NCI-H510A treated with DMSO at 0.1 percent for 48 hours (cell line): ENCODE data around the gene XRRA1.
A peak's percentile ranks its signal among the peaks of the same experiment; 100 is the strongest.

Experiments used
- DNase-seq: peaks from one replicate; lab custom pipeline; 2025; lab: John Stamatoyannopoulos, UW

XRRA1 gene

DNA sequence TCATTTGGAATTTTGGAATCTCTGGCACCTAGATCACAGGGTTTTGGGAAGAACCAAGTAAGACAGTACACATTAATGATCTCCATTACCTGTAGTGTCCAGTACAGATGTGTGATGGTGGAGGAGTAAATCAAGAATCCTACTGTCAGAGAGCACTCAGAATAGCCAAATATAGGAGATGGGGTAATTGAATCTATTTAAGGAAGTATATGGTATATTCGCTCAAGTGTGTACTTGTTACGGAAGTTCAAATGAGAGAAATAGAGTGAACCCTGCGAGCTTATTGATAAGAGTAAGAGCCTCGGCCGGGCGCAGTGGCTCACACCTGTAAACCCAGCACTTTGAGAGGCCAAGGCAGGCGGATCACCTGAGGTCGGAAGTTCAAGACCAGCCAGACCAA, 2.3 kb upstream of the XRRA1 start:
- DNase-seq: no peak

DNA sequence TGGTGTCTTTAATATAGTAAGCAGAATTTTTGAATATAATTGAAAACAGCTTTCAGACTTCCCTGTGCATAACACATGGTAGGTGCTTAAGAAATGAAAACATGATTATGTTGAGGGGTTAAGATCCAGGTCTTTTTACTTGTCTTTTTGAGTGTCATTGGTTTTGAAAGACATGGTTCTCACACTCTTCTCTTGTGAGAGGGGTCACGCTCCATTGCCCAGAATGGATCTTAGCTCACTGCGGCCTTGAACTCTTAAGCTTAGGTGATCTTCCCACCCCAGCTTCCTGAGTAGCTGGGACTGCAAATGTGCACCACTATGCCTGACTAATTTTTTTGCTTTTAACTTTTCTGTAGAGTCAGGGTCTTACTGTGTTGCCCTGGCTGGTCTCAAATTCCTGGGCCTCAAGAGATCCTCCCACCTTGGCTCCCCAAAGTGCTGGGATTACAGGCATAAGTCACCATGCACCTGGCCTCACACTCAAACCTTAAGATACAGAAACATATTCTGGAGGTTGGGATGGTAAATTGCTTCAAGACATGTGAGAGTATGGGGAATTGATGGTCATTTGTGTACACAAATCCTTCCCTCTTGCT, 1.6 kb upstream of the XRRA1 start:
- no peak for DNase-seq

DNA sequence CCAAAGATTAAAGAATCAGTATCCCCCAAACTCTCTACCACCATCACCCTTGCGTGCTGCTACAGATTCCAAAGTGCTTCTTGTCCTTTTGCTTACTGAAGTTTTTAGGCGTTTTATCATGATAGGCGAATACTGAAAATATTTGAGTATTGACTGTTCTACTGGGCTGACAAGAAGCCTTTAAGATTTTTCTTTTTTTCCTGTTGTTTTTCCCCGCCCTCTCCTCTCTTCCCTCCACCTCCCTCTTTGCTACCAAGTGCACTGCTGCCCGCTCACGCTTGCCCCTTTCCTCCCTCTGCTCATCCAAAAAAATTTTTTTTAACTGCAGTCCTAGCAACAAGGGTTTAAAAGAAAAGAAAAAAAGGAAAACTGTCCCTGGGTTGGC, 854 bp upstream of the XRRA1 start:
- no peak for DNase-seq

DNA sequence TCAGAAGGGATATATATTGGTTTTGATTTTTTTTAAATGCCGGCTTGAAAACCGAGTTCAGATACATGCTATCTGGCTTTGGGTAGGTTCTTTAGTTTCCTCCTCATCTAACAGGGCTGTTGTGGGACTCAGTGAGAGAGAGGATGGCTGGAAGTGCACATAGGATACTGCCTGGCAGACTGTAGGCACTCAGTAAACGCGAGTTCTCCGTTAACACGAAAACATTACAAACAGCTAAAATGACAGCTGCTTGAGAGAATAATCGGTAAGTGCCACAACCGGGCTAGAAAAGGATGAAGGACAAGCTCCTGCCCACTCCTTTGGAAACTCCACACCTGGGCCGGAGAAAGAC, 369 bp downstream of the XRRA1 start:
- DNase-seq: peak; percentile 54

DNA sequence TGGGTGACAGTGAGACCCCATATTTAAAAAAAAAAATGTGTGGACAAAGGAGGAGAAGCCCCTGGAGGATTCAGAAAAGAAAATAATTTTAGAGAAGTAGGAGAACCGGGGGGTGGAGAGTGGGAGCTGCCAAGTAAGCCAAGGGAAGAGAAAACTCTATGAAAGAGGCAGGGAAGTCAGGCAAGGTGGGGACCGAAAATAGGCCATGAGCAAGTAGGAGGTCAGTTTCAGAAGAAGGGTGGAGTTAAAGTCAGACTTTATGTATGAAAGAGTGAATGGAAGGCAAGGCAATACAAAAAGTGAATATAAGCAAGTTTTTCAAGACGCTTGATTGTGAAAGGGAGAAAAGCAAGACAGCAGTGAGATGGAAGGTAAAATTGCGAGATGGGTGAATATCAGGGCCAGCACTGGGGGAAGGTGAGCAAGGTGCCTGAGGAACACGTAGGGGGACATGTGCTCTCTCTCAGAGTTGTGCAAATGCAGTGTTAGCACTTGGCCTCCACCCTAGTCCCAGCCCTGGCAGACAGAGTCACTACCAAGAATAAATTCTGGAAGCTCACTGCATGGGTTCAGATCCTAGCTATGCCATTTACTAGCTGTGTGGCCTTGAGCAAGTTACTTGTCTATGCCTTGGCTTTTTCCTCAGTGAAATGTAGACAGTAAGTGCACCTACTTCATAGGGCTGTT, 6.7 kb downstream of the XRRA1 start:
- DNase-seq: no peak

DNA sequence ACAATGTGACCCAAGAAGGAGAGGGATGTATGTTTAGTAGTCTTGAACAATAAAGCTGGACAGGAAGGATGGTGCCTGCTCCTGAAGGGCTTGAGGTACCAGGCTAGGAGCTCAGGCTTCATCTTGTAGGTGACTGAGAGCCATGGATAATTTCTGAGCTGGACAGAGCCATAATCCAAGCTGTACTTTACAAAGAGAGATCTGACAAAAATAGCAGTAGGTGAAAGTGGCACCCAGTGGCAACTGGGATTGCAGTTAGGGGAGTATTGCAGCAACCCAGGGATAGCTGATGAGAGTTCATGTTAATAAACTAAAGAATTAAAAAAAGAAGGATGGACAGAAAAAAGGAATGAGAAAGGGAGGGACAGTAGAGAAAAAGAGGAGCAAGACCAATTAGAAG, 7.4 kb downstream of the XRRA1 start:
- no peak for DNase-seq

DNA sequence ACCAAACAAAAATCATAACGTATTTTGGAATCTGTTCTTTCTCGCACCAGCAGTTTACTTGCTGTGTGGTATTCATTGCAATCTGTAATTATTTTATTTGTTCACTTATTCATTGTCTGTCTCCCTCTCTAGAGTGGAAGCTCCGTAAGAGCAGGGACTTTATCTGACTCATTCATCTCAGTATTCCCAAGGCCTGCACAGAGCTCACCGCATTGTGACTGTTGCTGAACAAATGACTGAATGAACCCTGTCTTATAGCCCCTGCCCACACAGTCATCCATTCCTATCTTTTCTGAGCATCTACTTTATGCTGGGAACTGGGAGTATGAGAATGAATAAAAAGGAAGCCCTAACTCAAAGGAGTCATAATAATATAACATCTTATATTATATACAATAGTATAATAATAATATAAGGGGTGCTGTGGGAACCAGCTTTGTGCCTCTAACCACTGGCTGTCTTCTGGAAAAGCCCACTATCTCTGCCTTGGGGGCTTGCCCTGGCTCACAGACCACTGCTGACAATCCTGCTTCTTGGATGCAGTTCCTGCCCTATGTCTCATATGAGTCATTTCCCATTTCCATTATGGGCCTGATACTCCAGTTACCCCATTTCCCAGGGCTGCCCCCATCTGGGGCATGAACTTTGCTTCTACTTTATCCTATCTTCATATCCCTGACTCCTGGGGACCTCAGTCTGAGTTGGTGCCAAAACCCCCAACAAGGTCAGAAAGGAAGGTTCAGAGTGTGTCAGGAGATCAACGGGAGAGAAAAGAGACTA, 11.0 kb downstream of the XRRA1 start:
- DNase-seq: no peak

DNA sequence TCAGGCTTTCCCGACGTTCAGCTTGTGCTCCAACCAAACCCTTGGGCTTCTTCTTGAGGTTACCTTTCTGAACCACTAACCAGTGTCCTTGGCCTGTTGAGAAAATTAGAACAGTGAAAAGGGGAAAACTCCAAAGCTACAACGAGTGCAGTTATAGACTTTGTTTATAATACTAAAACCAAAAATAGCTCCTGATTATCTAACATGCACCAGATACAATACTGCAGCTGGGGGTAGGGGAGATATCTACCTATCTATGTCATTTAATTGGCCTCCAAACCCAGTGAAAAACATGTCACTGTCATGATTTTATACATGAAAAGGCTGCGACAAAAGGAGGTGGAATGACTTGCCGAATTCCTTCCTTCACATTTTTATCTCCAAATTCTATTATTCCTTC, 11.9 kb downstream of the XRRA1 start:
- DNase-seq: no peak

DNA sequence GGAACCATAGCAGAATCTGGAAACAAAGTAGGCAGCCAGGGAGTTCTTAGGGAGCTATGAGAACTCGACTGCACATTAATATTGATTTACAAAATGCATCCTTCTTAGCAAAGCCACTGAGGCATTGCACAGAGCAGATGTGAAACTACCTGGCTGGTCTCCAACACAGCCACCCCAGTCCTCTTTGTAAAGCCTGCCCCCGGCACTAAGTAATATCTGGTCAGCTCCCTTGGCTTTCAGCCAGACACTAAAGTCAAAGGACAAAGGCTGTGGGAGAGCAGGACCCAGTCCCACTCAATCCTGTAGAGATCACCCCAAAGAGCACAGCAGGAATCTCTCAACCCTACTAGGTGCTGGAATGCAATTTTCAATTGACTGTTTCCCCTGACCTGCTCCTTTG, 12.8 kb downstream of the XRRA1 start:
- no peak for DNase-seq

DNA sequence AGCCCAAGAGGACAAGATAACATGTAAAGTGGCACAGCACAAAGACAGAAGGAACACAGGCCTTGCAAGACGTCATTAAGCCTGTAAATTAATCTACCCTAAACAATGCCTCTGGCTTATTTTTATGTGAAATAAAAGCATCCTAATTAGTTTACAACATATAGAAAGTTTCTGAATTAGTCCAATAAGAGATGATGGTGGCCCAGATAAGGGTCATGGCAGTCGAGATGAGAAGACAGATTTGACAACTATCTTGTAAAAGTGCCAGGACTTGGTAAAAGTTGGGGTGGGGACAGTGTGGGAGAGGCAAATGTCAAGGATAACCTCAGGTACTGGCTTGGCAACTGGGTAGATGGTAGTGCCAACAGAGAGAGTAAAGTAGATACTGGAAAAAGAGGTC, 13.6 kb downstream of the XRRA1 start:
- no peak for DNase-seq

DNA sequence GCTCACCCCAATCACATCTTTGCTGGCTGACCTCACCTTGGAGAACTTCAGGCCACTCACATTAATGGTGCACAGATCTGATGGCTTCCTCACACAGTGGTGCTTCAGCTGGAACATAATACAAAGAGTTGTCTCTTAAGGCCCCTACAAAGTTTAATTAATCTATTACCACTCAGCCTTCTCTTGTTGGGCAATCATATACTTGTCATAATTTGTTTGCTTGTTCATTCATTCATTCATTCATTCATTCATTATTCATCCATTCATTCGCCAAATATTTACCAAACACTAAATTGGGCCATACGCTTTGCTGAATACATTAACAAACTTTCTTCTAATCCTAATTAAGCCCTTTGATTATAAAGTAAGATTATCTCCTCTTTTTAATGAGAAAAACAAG, 15.1 kb downstream of the XRRA1 start:
- no peak for DNase-seq

DNA sequence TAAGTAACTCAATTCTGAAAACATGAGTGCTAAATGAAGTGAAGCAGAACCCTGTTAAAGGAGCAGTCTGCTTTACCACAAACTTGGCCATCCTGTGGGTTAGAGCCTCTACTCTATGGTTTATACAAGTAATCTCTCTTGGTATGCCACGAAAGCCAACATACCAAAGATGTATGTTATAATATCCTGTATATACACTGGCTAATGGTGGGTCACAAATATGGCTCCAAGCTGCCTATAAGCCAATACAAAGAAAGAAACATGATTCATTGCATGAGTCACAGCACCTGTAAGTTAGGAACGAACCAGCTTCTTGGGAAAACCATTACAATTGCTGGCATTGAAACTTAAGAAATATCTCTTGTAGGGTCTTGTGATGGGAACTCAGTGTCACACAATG, 16.1 kb downstream of the XRRA1 start:
- no peak for DNase-seq

DNA sequence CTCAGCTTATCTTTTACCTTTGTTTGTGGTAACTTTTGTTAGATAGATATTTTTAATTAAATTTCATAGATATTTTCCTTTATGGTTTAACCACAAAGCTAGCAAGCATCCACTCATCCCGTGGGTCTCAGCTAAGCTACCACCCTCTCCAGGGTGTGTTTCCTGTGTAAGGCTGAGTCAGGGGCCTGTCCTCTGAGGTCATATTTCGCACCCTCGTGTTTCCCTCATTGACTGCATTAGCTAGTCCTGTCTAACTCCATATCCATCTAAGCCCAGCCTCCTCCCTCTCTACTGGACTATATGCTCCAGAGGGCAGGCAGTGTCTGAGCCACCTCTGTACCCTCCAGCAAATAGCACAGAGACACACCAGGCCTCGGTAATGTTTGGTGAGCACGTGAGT, 16.7 kb downstream of the XRRA1 start:
- DNase-seq: no peak

DNA sequence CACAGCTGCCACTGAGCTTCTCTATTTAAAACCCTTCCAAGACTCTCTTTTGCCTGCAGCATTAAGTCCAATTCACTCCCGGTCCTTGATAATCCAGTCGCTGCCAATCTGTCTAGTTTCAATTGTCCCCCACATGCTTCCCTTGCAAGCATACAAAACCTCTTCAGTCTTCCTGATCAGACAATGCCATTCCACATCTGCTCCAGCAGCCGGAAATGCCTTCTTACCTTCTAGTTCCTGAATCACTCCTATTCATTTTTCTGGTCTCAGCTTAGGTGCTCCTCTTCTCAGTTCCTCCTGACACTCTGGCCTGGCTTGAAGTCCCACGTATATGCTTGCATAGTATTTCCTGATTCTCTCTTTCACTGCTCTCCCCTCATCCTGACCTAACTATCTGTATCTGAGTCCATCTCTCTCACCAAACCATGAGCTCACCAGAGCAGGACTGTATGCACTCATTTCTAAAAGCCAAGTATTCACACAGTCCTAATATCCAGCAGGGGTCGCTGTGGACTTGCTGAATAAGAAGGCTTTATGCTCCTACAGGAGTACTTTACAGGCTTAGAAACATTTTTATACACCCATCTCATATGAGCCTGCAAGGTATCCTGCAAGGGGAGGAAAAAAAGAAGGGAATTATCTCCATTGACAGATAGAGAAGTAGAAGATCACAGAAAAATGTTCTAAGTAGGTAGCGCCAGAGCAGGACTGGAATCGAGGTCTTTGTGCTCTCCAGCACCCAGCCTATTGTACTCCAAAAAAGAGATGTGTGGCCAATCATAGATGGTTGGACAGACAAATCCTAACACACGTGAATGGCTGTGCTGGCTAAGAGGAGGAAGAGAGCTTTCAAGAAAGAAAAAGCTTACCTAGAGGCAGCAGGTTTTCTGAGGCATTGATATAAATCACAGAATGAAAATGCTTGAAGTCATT, 19.2 kb downstream of the XRRA1 start:
- peak; percentile 90 for DNase-seq

DNA sequence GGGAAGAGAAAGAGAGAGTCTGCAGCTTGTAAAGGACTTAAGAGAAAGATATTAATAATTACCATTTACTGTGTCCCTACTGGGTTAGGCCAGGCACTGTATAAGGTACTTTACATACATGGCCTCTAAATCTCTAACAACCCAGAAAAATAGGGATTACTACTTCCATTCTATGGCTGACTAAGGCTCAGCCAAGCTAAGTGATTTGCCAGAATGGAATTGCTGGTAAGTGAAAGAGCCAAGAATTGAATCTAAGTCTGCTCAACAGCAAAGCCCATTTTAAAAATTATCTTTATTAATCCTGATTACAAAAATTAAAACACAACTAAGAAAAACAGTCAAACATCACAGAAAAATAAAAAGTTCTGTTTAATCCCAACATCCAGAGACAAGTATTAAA, 21.4 kb downstream of the XRRA1 start:
- DNase-seq: no peak

DNA sequence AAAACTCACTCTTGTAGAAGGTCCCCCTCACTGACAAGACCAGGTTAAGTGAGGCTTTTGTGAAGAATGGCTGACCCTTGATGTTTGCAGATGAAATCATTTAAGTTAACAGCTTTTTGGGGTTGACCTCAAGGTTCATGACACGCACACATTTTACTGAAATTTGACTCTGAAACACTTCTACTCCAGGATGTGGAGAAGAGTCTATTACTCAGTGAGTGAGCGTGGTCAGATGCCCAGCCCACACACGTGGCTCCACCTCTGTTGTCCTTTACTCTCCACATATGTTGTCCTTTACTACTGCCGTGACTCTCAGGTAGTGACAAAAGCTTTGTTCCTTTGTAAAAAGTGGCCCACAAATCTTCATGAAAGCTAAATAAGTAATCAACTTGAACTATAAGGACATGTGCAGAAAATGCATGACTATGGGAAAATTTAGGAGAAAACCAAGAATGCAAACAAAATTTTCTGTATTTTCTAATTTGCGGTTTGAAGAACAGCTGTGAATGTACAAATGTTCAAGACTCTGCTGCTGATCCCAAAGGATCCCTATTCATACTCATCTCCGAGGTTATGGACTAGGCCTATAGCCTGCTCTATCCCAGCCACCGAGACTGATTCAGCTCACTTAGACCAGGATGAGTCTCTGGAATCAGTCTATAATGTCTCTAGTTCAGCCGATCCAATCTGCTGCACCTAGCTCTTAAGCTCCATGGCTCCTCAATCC, 22.4 kb downstream of the XRRA1 start:
- DNase-seq: no peak

DNA sequence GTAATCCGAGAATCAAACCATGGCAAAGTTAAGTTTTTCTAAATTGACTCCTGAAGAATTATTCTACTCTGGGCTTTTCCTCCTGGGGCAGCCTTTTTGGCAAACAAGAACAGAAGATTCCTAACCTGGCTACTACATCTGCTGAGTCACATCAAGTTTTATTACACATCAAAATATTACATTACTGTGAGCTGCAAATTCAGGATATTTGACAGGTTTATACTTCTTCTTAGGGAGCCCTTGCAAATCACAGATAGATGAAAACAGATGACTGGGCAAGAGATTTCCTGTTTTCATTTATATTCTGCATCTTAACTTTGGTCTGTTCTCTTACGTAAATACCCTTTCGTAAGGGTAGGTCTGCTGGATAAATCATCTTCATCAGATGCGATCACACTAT, 23.6 kb downstream of the XRRA1 start:
- no peak for DNase-seq

DNA sequence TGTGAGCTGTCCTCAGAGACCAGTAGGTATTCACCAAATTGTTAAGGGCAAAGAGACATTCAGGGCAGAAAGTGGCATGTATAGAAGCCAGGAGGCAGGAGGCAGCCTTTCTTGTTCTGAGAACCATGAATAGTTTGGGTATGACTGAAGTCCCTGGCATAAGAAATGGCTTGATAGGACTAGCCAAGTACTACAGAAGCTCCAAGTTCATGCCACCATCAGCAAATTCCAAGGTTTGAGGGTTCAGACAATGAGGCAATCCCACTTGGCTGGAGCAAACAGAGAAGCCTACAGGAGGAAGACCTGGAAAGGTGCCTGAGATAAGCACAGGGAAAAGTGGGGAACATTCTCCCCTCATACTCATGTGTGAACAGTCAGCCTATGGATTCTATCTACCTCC, 25.8 kb downstream of the XRRA1 start:
- DNase-seq: no peak

DNA sequence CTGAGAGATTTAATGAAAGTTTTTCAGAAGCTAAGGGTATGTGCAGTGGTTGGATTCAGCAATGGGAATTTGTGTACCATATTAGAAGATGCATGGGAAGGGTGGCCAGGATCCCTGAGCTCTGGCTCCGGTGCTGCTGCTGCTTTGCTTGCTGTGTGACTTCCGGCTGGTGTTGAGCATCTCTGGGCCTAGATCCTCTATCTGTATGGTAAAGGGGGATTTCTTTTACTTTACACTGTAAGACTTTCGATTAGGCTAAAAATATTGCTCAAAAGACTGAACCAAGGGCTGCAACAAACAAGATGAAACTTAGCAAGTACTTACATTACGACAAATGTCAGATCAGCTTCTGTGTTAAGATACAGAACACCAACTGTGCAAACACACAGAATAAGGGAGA, 39.1 kb downstream of the XRRA1 start:
- no peak for DNase-seq

DNA sequence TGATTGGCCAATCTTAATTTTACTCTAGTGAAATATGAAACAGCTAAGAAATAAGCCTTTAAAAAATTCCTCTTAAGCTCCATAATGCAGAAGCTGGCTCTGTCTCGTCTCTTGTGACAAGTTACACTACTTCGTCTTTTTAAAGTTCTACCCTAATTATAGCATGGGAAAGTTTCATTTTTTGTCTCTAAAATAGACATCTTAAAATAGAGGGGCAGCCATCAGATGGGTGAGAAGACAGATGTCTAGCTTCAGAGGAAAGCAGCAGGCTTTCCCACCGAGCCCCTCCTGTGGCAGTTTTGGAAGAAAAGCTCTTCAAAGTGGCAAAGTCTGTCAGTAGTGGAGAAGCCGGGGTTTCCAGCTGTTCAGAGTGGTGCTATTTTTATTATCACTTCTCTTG, 39.5 kb downstream of the XRRA1 start:
- no peak for DNase-seq

DNA sequence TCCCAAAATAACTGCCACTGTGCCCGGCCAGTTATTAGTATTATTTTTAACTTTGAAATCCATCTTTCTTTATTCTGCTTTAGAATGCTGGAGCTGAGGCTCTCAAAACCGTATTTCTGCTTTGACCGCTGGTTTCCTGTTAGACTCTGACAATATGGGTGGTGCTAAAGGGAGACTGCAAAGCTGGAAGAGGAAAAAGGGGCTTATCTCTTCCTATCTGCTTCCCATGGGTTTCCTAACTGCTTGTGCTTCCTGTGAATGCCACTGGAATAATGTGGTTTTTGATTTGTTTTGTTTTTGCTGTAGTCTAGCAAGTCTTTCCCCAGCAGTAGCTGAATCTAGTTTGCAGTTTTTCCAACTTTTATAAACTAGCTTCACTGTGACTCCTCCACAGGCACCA, 43.6 kb downstream of the XRRA1 start:
- DNase-seq: no peak

DNA sequence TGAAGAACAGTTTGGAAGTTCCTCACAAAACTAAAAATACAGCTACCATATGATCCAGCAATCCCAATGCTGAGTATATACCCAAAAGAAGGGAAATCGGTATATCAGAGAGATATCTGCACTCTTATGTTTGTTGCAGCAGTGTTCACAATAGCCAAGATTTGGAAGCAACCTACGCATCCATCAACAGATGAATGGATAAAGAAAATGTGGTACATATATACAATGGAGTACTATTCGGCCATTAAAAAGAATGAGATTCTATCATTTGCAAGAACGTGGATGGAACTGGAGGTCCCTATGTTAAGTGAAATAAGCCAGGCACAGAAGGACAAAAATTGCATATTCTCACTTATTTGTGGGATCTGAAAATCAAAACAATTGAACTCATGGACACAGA, 46.5 kb downstream of the XRRA1 start:
- DNase-seq: no peak
